H9 (cell line): ENCODE data around the gene ZCCHC17. TPM values are rescaled to one million over a fixed set of nuclear protein-coding genes. Genes with fewer than 3 reads are reported as not detected.

ENCODE experiments used
- DNase-seq: peaks from one replicate; pipeline ENCODE4 v3.0.0-alpha.2; 2017
- H2AFZ ChIP-seq: one replicate; pipeline ENCODE4 v1.6.1; 2013; ENCODE audit warnings: mild to moderate bottlenecking, low read length, control low read depth, moderate library complexity
- H2AK5ac ChIP-seq: 2 replicates; pipeline ENCODE4 v1.6.1; 2013; ENCODE audit warnings: low read length, control low read depth, mixed read lengths; ENCODE audit not compliant: insufficient read length
- H2BK120ac ChIP-seq: one replicate; pipeline ENCODE4 v1.6.1; 2013; ENCODE audit warnings: low read depth, mild to moderate bottlenecking, low read length, control low read depth, inconsistent platforms; ENCODE audit not compliant: poor library complexity, severe bottlenecking
- H2BK12ac ChIP-seq: 2 replicates; pipeline ENCODE4 v1.6.1; 2013; ENCODE audit warnings: low read length, control low read depth, mixed read lengths, low read depth; ENCODE audit not compliant: insufficient read length
- H2BK15ac ChIP-seq: 2 replicates; pipeline ENCODE4 v1.6.1; 2013; ENCODE audit warnings: low read depth, low read length, control low read depth
- H2BK20ac ChIP-seq: one replicate; pipeline ENCODE4 v1.6.1; 2013; ENCODE audit warnings: low read depth, mild to moderate bottlenecking, low read length, control low read depth, inconsistent platforms; ENCODE audit not compliant: poor library complexity, severe bottlenecking
- H2BK5ac ChIP-seq: 2 replicates; pipeline ENCODE4 v1.6.1; 2013; ENCODE audit warnings: low read length, control low read depth, mixed read lengths; ENCODE audit not compliant: insufficient read length
- H3K14ac ChIP-seq: 2 replicates; pipeline ENCODE4 v1.6.1; 2013; ENCODE audit warnings: low read length, control low read depth; ENCODE audit not compliant: insufficient read depth
- H3K18ac ChIP-seq: 2 replicates; pipeline ENCODE4 v1.6.1; 2013; ENCODE audit warnings: low read depth, mild to moderate bottlenecking, mixed read lengths, low read length, control low read depth; ENCODE audit not compliant: insufficient read length
- H3K23ac ChIP-seq: 2 replicates; pipeline ENCODE4 v1.6.1; 2013; ENCODE audit warnings: low read length, control low read depth, mixed read lengths, low read depth; ENCODE audit not compliant: insufficient read length
- H3K23me2 ChIP-seq: 2 replicates; pipeline ENCODE4 v1.6.1; 2013; ENCODE audit warnings: low read depth, mild to moderate bottlenecking, mixed read lengths, low read length, control low read depth; ENCODE audit not compliant: insufficient read length, poor library complexity, severe bottlenecking
- H3K27ac ChIP-seq: 2 replicates; pipeline ENCODE4 v1.5.1; 2013; ENCODE audit warnings: low read length, control low read depth, mixed read lengths, low read depth; ENCODE audit not compliant: insufficient read length
- H3K27me3 ChIP-seq: 2 replicates; pipeline ENCODE4 v1.6.1; 2013; ENCODE audit warnings: low read length, control low read depth, inconsistent platforms; ENCODE audit not compliant: insufficient read depth
- H3K4ac ChIP-seq: 2 replicates; pipeline ENCODE4 v1.6.1; 2013; ENCODE audit warnings: low read depth, mild to moderate bottlenecking, control low read depth, inconsistent platforms, low read length, moderate library complexity
- H3K4me1 ChIP-seq: 2 replicates; pipeline ENCODE4 v1.6.1; 2013; ENCODE audit warnings: low read length, control low read depth, inconsistent platforms; ENCODE audit not compliant: insufficient read depth
- H3K4me2 ChIP-seq: 2 replicates; pipeline ENCODE4 v1.6.1; 2013; ENCODE audit warnings: low read length, control low read depth, mixed read lengths; ENCODE audit not compliant: insufficient read length, insufficient read depth
- H3K56ac ChIP-seq: 2 replicates; pipeline ENCODE4 v1.6.1; 2013; ENCODE audit warnings: low read depth, mild to moderate bottlenecking, mixed read lengths, low read length, control low read depth; ENCODE audit not compliant: insufficient read length
- H3K79me1 ChIP-seq: 2 replicates; pipeline ENCODE4 v1.6.1; 2013; ENCODE audit warnings: low read depth, mild to moderate bottlenecking, moderate library complexity, low read length, control low read depth, inconsistent platforms; ENCODE audit not compliant: insufficient read depth, poor library complexity, severe bottlenecking
- H3K79me2 ChIP-seq: 2 replicates; pipeline ENCODE4 v1.6.1; 2013; ENCODE audit warnings: low read length, control low read depth, inconsistent platforms; ENCODE audit not compliant: insufficient read depth
- H3K9ac ChIP-seq: 2 replicates; pipeline ENCODE4 v1.6.1; 2013; ENCODE audit warnings: low read length, control low read depth, mixed read lengths; ENCODE audit not compliant: insufficient read length; ENCODE audit errors: extremely low read depth
- H3K9me3 ChIP-seq: one replicate; pipeline ENCODE4 v1.6.1; 2013; ENCODE audit warnings: low read depth, low read length, inconsistent platforms; ENCODE audit not compliant: control insufficient read depth
- H3T11ph ChIP-seq: one replicate; pipeline ENCODE4 v1.6.1; 2013; ENCODE audit warnings: mild to moderate bottlenecking, low read length, control low read depth, inconsistent platforms
- H4K20me1 ChIP-seq: one replicate; pipeline ENCODE4 v1.6.1; 2013; ENCODE audit not compliant: control insufficient read depth, insufficient read length, insufficient read depth
- H4K5ac ChIP-seq: 2 replicates; pipeline ENCODE4 v1.6.1; 2013; ENCODE audit warnings: low read depth, mild to moderate bottlenecking, mixed read lengths, low read length, control low read depth; ENCODE audit not compliant: insufficient read length
- H4K8ac ChIP-seq: replicated peaks from 2 replicates; pipeline ENCODE4 v1.6.1; 2013; ENCODE audit warnings: low read length, control low read depth, mixed read lengths, low read depth; ENCODE audit not compliant: insufficient read length
- H4K91ac ChIP-seq: 2 replicates; pipeline ENCODE4 v1.6.1; 2013; ENCODE audit warnings: low read depth, mild to moderate bottlenecking, moderate library complexity, mixed read lengths, low read length, control low read depth; ENCODE audit not compliant: insufficient read length
- H3K27ac Mint-ChIP-seq, 3 experiments: 2 replicates in 2 of 3; 3 replicates in 1 of 3; pipeline ENCODE4 v1.8.0; 2020 to 2021; ENCODE audit warnings: mixed read lengths in 3 of 3, mild to moderate bottlenecking in 1 of 3, moderate library complexity in 1 of 3
- H3K27me3 Mint-ChIP-seq: 2 replicates; pipeline ENCODE4 v1.8.0; 2021; ENCODE audit warnings: low read depth, mild to moderate bottlenecking, moderate library complexity, mixed read lengths
- H3K36me3 Mint-ChIP-seq, 3 experiments: 2 replicates in 2 of 3; 3 replicates in 1 of 3; pipeline ENCODE4 v1.8.0; 2020 to 2021; ENCODE audit warnings: low read depth in 3 of 3, mixed read lengths in 3 of 3; ENCODE audit not compliant: insufficient read depth in 1 of 3
- H3K4me1 Mint-ChIP-seq, 2 experiments: 2 replicates each; pipeline ENCODE4 v1.8.0; 2020; ENCODE audit warnings: mixed read lengths in 2 of 2
- H3K4me3 Mint-ChIP-seq, 2 experiments: 2 replicates in 1 of 2; 3 replicates in 1 of 2; pipeline ENCODE4 v1.8.0; 2020 to 2021; ENCODE audit warnings: mild to moderate bottlenecking in 2 of 2, mixed read lengths in 2 of 2, moderate library complexity in 1 of 2
- H3K9me3 Mint-ChIP-seq, 2 experiments: 2 replicates in 1 of 2; 3 replicates in 1 of 2; pipeline ENCODE4 v1.8.0; 2020; ENCODE audit warnings: mild to moderate bottlenecking in 2 of 2, mixed read lengths in 2 of 2, moderate library complexity in 1 of 2
- WGBS: extraction: QIAGEN DNeasy Blood & Tissue Kit; methylation state at CpG from one replicate; pipeline ENCODE4 v1.1.7; 2013; ENCODE audit warnings: missing lambda C conversion rate, low lambda C conversion rate, mixed read lengths; ENCODE audit not compliant: insufficient read length; ENCODE audit errors: extremely low coverage; 5-methylcytosine and 5-hydroxymethylcytosine counted together
- total RNA-seq: library from RNA; stranded (reverse); gene quantifications from 2 replicates; pipeline ENCODE4 v1.2.1, GENCODE V29; 2021
- TF ChIP-seq, protein P1 (sequence below): fragments of 200-600 bp; sonication (generic); conservative IDR thresholded peaks from 3 replicates; pipeline ENCODE4 v1.8.0; 2021; ENCODE audit warnings: antibody characterized with exemption, mild to moderate bottlenecking

Gene ZCCHC17
- total RNA-seq, 1 experiment from 2014 or later, result 50.4 TPM

DNA sequence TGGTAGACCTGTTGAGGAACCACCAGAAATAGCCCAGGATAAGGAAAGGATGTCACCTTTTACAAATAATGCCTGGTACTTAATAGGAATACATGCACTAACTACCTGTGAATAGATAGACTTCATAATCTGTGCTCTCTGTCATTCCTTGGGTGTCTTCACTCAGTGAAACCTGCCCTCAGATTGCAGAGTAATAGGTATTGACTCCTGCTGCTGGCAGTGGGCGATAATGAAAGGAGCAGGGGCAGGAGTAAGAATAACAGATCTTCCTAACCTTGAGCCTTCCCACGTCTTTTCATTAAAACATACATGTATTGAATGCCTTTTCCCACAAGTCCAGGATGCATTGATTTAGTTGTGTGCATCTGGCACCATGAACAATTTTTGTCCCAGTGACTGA is 59.6 kb downstream of the ZCCHC17 start:
- no peaks in the 10 kb centered on the region for H3K79me2 ChIP-seq
- H4K5ac ChIP-seq, result no peak overlapping the region
- no peak overlapping the region for H2AFZ ChIP-seq
- no peaks in the 10 kb centered on the region for H3K27me3 ChIP-seq
- TF ChIP-seq, protein P1, sequence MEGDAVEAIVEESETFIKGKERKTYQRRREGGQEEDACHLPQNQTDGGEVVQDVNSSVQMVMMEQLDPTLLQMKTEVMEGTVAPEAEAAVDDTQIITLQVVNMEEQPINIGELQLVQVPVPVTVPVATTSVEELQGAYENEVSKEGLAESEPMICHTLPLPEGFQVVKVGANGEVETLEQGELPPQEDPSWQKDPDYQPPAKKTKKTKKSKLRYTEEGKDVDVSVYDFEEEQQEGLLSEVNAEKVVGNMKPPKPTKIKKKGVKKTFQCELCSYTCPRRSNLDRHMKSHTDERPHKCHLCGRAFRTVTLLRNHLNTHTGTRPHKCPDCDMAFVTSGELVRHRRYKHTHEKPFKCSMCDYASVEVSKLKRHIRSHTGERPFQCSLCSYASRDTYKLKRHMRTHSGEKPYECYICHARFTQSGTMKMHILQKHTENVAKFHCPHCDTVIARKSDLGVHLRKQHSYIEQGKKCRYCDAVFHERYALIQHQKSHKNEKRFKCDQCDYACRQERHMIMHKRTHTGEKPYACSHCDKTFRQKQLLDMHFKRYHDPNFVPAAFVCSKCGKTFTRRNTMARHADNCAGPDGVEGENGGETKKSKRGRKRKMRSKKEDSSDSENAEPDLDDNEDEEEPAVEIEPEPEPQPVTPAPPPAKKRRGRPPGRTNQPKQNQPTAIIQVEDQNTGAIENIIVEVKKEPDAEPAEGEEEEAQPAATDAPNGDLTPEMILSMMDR, result no peak
- H3K27me3 Mint-ChIP-seq, result no peaks in the 10 kb centered on the region
- no peak overlapping the region for H2BK12ac ChIP-seq
- no peak overlapping the region for H2BK15ac ChIP-seq
- no peak overlapping the region for H2AK5ac ChIP-seq
- peaks cover 2 to 41% (median 12%) of the 10 kb centered on the region in 3 experiments; a peak in 5 of 7 replicates for H3K36me3 Mint-ChIP-seq
- no peaks in the 10 kb centered on the region for H4K20me1 ChIP-seq
- no peak overlapping the region for H3K27ac ChIP-seq
- H3K4me3 Mint-ChIP-seq, result no peak overlapping the region
- no peaks in the 10 kb centered on the region for H3K9me3 ChIP-seq
- no peak overlapping the region for H3K27ac Mint-ChIP-seq
- H3K4me1 ChIP-seq, result no peaks in the 10 kb centered on the region
- H3K4me2 ChIP-seq, result no peak overlapping the region
- H3K14ac ChIP-seq, result no peak overlapping the region
- no peak overlapping the region for H2BK120ac ChIP-seq
- no peak overlapping the region for H3K23ac ChIP-seq
- H3K79me1 ChIP-seq, result no peaks in the 10 kb centered on the region
- H4K8ac ChIP-seq, result no peak overlapping the region
- H3K9ac ChIP-seq, result no peak overlapping the region
- no peaks in the 10 kb centered on the region for H3K9me3 Mint-ChIP-seq
- H4K91ac ChIP-seq, result no peak overlapping the region
- H3K4me1 Mint-ChIP-seq, result no peaks in the 10 kb centered on the region
- no peak overlapping the region for H2BK20ac ChIP-seq
- no peak overlapping the region for H3T11ph ChIP-seq
- no CpG with 5 or more reads among the region's 2 CpGs for WGBS
- no peak for DNase-seq
- H3K56ac ChIP-seq, result no peak overlapping the region
- H3K23me2 ChIP-seq, result no peaks in the 10 kb centered on the region
- H3K18ac ChIP-seq, result no peak overlapping the region
- H3K4ac ChIP-seq, result no peak overlapping the region
- H2BK5ac ChIP-seq, result no peak overlapping the region
